GM23338 (cell line): ENCODE data around the gene KCNAB2. TPM values are rescaled to one million over a fixed set of nuclear protein-coding genes. Genes with fewer than 3 reads are reported as not detected.

Source experiments
- ATAC-seq: fragments of 200-7000 bp; cut with Tn5 transposase; 3 replicates; pipeline ENCODE4 v1.9.1; 2020
- DNase-seq: peaks from one replicate; pipeline ENCODE4 v3.0.0-alpha.2; 2015; ENCODE audit warnings: low spot score
- H2AFZ ChIP-seq: fragments of 200-600 bp; sonication (generic); 2 replicates; pipeline ENCODE4 v1.8.0; 2016; ENCODE audit warnings: antibody characterized with exemption, mild to moderate bottlenecking, moderate library complexity
- H3F3A ChIP-seq: fragments of 200-600 bp; sonication (generic); replicated peaks from 2 replicates; pipeline ENCODE4 v1.8.0; 2017; ENCODE audit warnings: antibody characterized with exemption, mixed run types, low read depth
- H3K27ac ChIP-seq: fragments of 200-600 bp; sonication (generic); 2 replicates; pipeline ENCODE4 v1.6.1; 2016; ENCODE audit warnings: low read depth
- H3K27me3 ChIP-seq: fragments of 200-600 bp; sonication (generic); 2 replicates; pipeline ENCODE4 v1.8.0; 2016; ENCODE audit warnings: mild to moderate bottlenecking, mixed run types, moderate library complexity; ENCODE audit not compliant: insufficient read depth
- H3K36me3 ChIP-seq: fragments of 200-600 bp; sonication (generic); 2 replicates; pipeline ENCODE4 v1.8.0; 2016; ENCODE audit warnings: mild to moderate bottlenecking; ENCODE audit not compliant: insufficient read depth
- H3K4me1 ChIP-seq: fragments of 200-600 bp; sonication (generic); 2 replicates; pipeline ENCODE4 v1.8.0; 2016; ENCODE audit warnings: mild to moderate bottlenecking, moderate library complexity; ENCODE audit not compliant: insufficient read depth
- H3K4me2 ChIP-seq: fragments of 200-600 bp; sonication (generic); 2 replicates; pipeline ENCODE4 v1.7.1; 2017; ENCODE audit warnings: mixed run types
- H3K4me3 ChIP-seq: fragments of 200-600 bp; sonication (generic); 2 replicates; pipeline ENCODE4 v1.6.1; 2016; ENCODE audit warnings: mixed run types
- H3K79me2 ChIP-seq: fragments of 200-600 bp; sonication (generic); replicated peaks from 2 replicates; pipeline ENCODE4 v1.8.0; 2017; ENCODE audit warnings: mild to moderate bottlenecking; ENCODE audit not compliant: insufficient read depth
- H3K9me2 ChIP-seq: fragments of 200-600 bp; sonication (generic); 2 replicates; pipeline ENCODE4 v1.8.0; 2017; ENCODE audit not compliant: insufficient read depth
- H4K20me1 ChIP-seq: fragments of 200-600 bp; sonication (generic); replicated peaks from 2 replicates; pipeline ENCODE4 v1.8.0; 2017; ENCODE audit warnings: mild to moderate bottlenecking; ENCODE audit not compliant: insufficient read depth
- H3K27ac Mint-ChIP-seq: 2 replicates; pipeline ENCODE4 v1.8.0; 2020; ENCODE audit warnings: inconsistent platforms, mild to moderate bottlenecking, moderate library complexity, mixed read lengths
- H3K27me3 Mint-ChIP-seq: 3 replicates; pipeline ENCODE4 v1.8.0; 2022; ENCODE audit warnings: low read depth, mild to moderate bottlenecking, moderate library complexity, mixed read lengths, inconsistent platforms; ENCODE audit not compliant: insufficient read depth, poor library complexity
- H3K36me3 Mint-ChIP-seq: 3 replicates; pipeline ENCODE4 v1.8.0; 2021; ENCODE audit warnings: low read depth, mild to moderate bottlenecking, inconsistent platforms, moderate library complexity, mixed read lengths
- H3K4me1 Mint-ChIP-seq: 3 replicates; pipeline ENCODE4 v1.8.0; 2020; ENCODE audit warnings: mild to moderate bottlenecking, inconsistent platforms, mixed read lengths
- H3K4me3 Mint-ChIP-seq: 3 replicates; pipeline ENCODE4 v1.8.0; 2021; ENCODE audit warnings: moderate library complexity, mild to moderate bottlenecking, inconsistent platforms, mixed read lengths
- H3K9me3 Mint-ChIP-seq: 3 replicates; pipeline ENCODE4 v1.8.0; 2020; ENCODE audit warnings: moderate library complexity, mild to moderate bottlenecking, inconsistent platforms, mixed read lengths
- ETS1 ChIP-seq: IDR thresholded peaks from 2 replicates; pipeline ENCODE4 v1.6.1; 2016; ENCODE audit warnings: antibody characterized with exemption
- EZH2 ChIP-seq: fragments of 200-600 bp; sonication (generic); IDR thresholded peaks from one replicate; pipeline ENCODE4 v1.8.0; 2017; ENCODE audit warnings: antibody characterized with exemption, mild to moderate bottlenecking, low read depth; ENCODE audit not compliant: unreplicated experiment
- EZH2phosphoT487 ChIP-seq: fragments of 200-600 bp; sonication (generic); IDR thresholded peaks from one replicate; pipeline ENCODE4 v1.8.1; 2018; ENCODE audit warnings: antibody characterized with exemption; ENCODE audit not compliant: unreplicated experiment
- POLR2AphosphoS5 ChIP-seq: IDR thresholded peaks from 2 replicates; pipeline ENCODE4 v1.6.1; 2016; ENCODE audit warnings: antibody characterized with exemption, low read depth
- STAT1 ChIP-seq: IDR thresholded peaks from one replicate; pipeline ENCODE4 v1.6.1; 2016; ENCODE audit warnings: antibody characterized with exemption; ENCODE audit not compliant: unreplicated experiment
- polyA plus RNA-seq: library from polyadenylated mRNA; unstranded; fragments of >200 nt; fragmentation: Nextera tagmentation; extraction: Ambion mirVana; gene quantifications from 2 replicates; pipeline ENCODE4 v1.2.1, GENCODE V29; 2016
- total RNA-seq: library from RNA; depleted of rRNA; stranded (reverse); fragments of >200 nt; shearing (Covaris generic); gene quantifications from 2 replicates; pipeline ENCODE4 v1.2.3, GENCODE V29; 2014
- TF ChIP-seq, protein P1 (sequence below), 2 experiments: fragments of 200-600 bp in 1 of 2; sonication (generic) in 1 of 2; conservative IDR thresholded peaks; 2 replicates each; pipeline versions ENCODE4 v1.5.1 to v1.6.1; 2016 to 2017; ENCODE audit warnings: antibody characterized with exemption in 2 of 2, low read depth in 2 of 2, mild to moderate bottlenecking in 2 of 2, moderate library complexity in 1 of 2
- TF ChIP-seq, protein P2 (sequence below): fragments of 250-450 bp; sonication (Bioruptor Pico); IDR thresholded peaks from 2 replicates; pipeline ENCODE4 v1.5.0; 2020; ENCODE audit warnings: mild to moderate bottlenecking, moderate library complexity

Gene KCNAB2
- total and polyA plus RNA-seq, 2 experiments from 2014 or later = 3.0 to 3.7 TPM

DNA sequence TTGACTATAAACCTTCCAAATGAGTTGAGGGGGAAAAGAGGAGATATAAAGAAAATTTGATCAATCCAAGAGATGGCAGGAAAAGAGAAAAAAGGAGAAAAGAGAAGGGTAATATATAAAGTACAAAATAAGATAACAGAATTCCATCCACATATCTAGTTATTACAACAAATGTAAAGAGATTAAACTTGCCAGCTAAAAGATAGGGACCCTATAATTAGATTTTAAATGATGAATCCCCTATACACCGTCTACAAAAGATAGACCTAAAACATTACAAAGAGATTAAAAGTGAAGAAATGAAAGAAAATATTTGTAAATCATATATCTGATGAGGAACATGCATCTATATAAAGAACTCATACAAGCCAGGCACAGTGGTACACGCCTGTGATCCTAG, 71.4 kb downstream of the KCNAB2 start:
- no peak overlapping the region for H3K27ac ChIP-seq
- H2AFZ ChIP-seq = no peak overlapping the region
- no peak overlapping the region for H3K4me2 ChIP-seq
- DNase-seq (no peak), ATAC-seq (no peak)
- H3K27me3 Mint-ChIP-seq = peaks cover 3% of the 10 kb centered on the region
- H4K20me1 ChIP-seq = no peaks in the 10 kb centered on the region
- TF ChIP-seq POLR2AphosphoS5 = no peak
- TF ChIP-seq, protein P1, sequence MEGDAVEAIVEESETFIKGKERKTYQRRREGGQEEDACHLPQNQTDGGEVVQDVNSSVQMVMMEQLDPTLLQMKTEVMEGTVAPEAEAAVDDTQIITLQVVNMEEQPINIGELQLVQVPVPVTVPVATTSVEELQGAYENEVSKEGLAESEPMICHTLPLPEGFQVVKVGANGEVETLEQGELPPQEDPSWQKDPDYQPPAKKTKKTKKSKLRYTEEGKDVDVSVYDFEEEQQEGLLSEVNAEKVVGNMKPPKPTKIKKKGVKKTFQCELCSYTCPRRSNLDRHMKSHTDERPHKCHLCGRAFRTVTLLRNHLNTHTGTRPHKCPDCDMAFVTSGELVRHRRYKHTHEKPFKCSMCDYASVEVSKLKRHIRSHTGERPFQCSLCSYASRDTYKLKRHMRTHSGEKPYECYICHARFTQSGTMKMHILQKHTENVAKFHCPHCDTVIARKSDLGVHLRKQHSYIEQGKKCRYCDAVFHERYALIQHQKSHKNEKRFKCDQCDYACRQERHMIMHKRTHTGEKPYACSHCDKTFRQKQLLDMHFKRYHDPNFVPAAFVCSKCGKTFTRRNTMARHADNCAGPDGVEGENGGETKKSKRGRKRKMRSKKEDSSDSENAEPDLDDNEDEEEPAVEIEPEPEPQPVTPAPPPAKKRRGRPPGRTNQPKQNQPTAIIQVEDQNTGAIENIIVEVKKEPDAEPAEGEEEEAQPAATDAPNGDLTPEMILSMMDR (conservative IDR thresholded peaks at IDR 0.05; ENCODE audit: low read depth in 2 of 2) = no peak
- TF ChIP-seq EZH2phosphoT487 = no peak
- no peak for TF ChIP-seq ETS1
- TF ChIP-seq STAT1 = no peak
- TF ChIP-seq, protein P2, sequence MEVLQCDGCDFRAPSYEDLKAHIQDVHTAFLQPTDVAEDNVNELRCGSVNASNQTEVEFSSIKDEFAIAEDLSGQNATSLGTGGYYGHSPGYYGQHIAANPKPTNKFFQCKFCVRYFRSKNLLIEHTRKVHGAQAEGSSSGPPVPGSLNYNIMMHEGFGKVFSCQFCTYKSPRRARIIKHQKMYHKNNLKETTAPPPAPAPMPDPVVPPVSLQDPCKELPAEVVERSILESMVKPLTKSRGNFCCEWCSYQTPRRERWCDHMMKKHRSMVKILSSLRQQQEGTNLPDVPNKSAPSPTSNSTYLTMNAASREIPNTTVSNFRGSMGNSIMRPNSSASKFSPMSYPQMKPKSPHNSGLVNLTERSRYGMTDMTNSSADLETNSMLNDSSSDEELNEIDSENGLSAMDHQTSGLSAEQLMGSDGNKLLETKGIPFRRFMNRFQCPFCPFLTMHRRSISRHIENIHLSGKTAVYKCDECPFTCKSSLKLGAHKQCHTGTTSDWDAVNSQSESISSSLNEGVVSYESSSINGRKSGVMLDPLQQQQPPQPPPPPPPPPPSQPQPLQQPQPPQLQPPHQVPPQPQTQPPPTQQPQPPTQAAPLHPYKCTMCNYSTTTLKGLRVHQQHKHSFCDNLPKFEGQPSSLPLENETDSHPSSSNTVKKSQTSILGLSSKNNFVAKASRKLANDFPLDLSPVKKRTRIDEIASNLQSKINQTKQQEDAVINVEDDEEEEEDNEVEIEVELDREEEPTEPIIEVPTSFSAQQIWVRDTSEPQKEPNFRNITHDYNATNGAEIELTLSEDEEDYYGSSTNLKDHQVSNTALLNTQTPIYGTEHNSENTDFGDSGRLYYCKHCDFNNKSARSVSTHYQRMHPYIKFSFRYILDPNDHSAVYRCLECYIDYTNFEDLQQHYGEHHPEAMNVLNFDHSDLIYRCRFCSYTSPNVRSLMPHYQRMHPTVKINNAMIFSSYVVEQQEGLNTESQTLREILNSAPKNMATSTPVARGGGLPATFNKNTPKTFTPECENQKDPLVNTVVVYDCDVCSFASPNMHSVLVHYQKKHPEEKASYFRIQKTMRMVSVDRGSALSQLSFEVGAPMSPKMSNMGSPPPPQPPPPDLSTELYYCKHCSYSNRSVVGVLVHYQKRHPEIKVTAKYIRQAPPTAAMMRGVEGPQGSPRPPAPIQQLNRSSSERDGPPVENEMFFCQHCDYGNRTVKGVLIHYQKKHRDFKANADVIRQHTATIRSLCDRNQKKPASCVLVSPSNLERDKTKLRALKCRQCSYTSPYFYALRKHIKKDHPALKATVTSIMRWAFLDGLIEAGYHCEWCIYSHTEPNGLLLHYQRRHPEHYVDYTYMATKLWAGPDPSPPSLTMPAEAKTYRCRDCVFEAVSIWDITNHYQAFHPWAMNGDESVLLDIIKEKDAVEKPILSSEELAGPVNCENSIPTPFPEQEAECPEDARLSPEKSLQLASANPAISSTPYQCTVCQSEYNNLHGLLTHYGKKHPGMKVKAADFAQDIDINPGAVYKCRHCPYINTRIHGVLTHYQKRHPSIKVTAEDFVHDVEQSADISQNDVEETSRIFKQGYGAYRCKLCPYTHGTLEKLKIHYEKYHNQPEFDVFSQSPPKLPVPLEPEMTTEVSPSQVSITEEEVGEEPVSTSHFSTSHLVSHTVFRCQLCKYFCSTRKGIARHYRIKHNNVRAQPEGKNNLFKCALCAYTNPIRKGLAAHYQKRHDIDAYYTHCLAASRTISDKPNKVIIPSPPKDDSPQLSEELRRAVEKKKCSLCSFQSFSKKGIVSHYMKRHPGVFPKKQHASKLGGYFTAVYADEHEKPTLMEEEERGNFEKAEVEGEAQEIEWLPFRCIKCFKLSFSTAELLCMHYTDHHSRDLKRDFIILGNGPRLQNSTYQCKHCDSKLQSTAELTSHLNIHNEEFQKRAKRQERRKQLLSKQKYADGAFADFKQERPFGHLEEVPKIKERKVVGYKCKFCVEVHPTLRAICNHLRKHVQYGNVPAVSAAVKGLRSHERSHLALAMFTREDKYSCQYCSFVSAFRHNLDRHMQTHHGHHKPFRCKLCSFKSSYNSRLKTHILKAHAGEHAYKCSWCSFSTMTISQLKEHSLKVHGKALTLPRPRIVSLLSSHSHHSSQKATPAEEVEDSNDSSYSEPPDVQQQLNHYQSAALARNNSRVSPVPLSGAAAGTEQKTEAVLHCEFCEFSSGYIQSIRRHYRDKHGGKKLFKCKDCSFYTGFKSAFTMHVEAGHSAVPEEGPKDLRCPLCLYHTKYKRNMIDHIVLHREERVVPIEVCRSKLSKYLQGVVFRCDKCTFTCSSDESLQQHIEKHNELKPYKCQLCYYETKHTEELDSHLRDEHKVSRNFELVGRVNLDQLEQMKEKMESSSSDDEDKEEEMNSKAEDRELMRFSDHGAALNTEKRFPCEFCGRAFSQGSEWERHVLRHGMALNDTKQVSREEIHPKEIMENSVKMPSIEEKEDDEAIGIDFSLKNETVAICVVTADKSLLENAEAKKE (CRISPR knock-in tag) = no peak
- TF ChIP-seq EZH2 = no peak
- H3K9me3 Mint-ChIP-seq = peaks cover 6% of the 10 kb centered on the region; the same call in 1 of the 3 replicates
- H3K9me2 ChIP-seq = no peaks in the 10 kb centered on the region
- H3K27me3 ChIP-seq = no peaks in the 10 kb centered on the region
- H3K4me3 Mint-ChIP-seq = no peak overlapping the region
- no peaks in the 10 kb centered on the region for H3K4me1 Mint-ChIP-seq
- no peaks in the 10 kb centered on the region for H3K4me1 ChIP-seq
- no peaks in the 10 kb centered on the region for H3K79me2 ChIP-seq
- H3K36me3 ChIP-seq = no peaks in the 10 kb centered on the region
- H3K36me3 Mint-ChIP-seq = no peaks in the 10 kb centered on the region
- no peak overlapping the region for H3K4me3 ChIP-seq
- no peak overlapping the region for H3K27ac Mint-ChIP-seq
- H3F3A ChIP-seq = no peaks in the 10 kb centered on the region
